LNCaP clone FGC (cell line): ENCODE results near the gene EPHX1.

Experiments
- DNase-seq: peaks from one replicate; pipeline ENCODE4 v3.0.0-alpha.2; 2011; ENCODE audit warnings: low read depth
- H3K4me3 ChIP-seq: 2 replicates; pipeline ENCODE4 v1.5.1; 2011; ENCODE audit warnings: mild to moderate bottlenecking, low read depth, low read length, control low read depth
- CTCF ChIP-seq: IDR thresholded peaks from 2 replicates; pipeline ENCODE4 v1.5.1; 2012; ENCODE audit warnings: mild to moderate bottlenecking; ENCODE audit not compliant: control insufficient read depth, insufficient read depth; ENCODE audit errors: extremely low read depth

EPHX1 gene

GRCh38 chr1:225766967-225767633 is 42.8 kb upstream of the EPHX1 start:
- no peak for TF ChIP-seq CTCF
- H3K4me3 ChIP-seq = no peak overlapping the region
- DNase-seq = no peak

GRCh38 chr1:225767634-225768540 is 42.0 kb upstream of the EPHX1 start:
- no peak overlapping the region for H3K4me3 ChIP-seq
- TF ChIP-seq CTCF = no peak
- no peak for DNase-seq

GRCh38 chr1:225768662-225769426 is 41.1 kb upstream of the EPHX1 start:
- TF ChIP-seq CTCF = no peak
- H3K4me3 ChIP-seq = no peak overlapping the region
- no peak for DNase-seq

DNA sequence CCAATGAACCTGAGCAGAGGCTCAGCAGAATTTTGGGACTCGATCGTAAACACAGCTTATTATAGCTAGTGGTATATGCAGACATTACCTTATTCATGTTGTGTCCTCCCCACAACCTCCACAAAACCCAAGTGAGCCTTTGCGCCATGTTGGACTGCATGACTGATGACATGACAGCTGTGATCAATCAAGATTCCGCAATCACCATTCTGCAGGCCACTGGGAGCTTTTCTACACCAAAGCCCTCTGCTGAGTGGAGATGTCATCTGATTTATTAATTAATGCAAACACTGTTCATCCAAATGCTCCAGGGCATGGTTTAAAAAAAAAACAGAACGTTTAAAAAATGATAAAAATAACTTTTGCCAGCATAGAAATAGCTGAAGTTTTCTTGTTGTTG is 40.2 kb upstream of the EPHX1 start:
- no peak for TF ChIP-seq CTCF
- H3K4me3 ChIP-seq = no peak overlapping the region
- DNase-seq = no peak

DNA sequence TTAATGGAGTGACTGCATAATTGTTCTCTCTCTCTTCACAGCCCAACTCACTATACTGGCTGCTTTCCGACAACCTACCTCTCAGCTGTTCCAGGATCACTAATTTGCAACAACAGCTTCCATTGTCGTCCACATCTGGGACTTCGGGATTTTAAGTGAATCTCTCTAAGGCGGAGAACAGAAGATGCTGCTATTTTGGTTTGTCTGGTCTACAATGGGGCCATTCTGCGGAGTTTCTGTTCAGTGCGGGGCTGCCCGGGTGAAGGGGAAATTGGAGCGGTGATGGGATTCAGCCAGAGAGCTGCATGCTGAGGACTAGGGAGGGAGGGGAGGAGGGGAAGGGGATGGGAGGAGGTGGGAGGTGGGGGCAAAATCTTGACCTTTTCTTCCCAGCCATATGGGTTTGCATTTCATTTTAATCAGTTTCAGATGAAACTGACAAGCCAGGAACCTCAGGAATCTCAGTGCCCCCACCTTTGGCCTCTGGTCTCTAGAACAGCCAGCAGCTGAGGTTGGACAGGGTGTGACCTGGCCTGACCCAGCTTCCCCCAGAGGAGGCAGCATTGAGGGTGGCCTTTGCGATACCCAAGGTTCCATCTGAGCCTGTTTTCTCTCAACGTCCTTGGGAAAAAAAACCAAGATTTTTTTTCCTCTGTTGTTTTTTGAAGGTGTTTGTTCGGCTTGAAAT is 39.2 kb upstream of the EPHX1 start:
- no peak overlapping the region for H3K4me3 ChIP-seq
- no peak for DNase-seq
- TF ChIP-seq CTCF = no peak

DNA sequence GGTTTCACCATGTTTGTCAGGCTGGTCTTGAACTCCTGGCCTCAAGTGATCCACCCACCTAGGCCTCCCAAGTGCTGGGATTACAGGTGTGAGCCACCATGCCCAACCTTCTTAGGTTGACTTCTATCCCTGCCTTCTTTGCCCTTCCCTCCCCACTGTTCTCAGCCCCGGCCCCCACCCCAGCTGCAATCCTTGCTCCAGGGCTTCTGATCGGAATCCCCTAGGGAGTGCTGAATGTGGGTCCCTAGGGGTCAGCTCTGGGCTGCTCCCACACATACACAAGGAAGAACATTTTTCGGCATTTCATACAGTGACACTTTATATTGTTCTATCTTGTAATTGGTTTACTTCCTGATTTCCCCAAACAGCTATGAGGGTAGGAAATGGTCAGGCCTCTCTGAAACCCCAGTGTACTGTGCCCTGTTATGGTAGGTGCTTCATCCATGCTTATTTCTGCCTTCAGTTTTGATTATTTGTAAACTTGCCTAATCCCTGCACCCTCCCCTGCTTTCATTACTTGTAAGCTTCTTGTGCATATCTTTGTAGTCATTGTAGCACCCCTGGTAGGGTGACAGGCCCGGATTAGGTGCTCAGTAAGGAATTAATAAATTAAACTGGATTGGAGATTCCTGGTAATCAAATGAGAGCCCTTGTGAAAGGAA is 38.1 kb upstream of the EPHX1 start:
- no peak for DNase-seq
- H3K4me3 ChIP-seq = no peak overlapping the region

More for the DNA sequence above, 38.1 kb upstream of the EPHX1 start:
- no peak for TF ChIP-seq CTCF
